Mucosa of descending colon (tissue), 3 donors: Measurements from ENCODE around the gene THRA. TPM values are rescaled to one million over a fixed set of nuclear protein-coding genes. Genes with fewer than 3 reads are reported as not detected.

Source experiments
- ATAC-seq: fragments of 200-7000 bp; cut with Tn5 transposase; one replicate; pipeline ENCODE4 v1.9.1; 2020; ENCODE audit warnings: mild to moderate bottlenecking, moderate library complexity
- DNase-seq, 3 donors: peaks; one replicate each; pipeline ENCODE4 v3.0.0-alpha.2; 2020
- H3K36me3 ChIP-seq: fragments of 200-600 bp; one replicate; pipeline ENCODE4 v1.8.0; 2021; ENCODE audit warnings: low read depth, mild to moderate bottlenecking
- H3K4me1 ChIP-seq: fragments of 200-600 bp; one replicate; pipeline ENCODE4 v1.8.0; 2021; ENCODE audit warnings: low read depth, mild to moderate bottlenecking
- H3K4me3 ChIP-seq: fragments of 200-600 bp; one replicate; pipeline ENCODE4 v1.8.0; 2021; ENCODE audit warnings: mild to moderate bottlenecking
- H3K9me3 ChIP-seq: fragments of 200-600 bp; one replicate; pipeline ENCODE4 v1.8.0; 2021; ENCODE audit warnings: mild to moderate bottlenecking
- CTCF ChIP-seq: fragments of 200-600 bp; IDR thresholded peaks from one replicate; pipeline ENCODE4 v1.8.0; 2022; ENCODE audit warnings: antibody characterized with exemption, mild to moderate bottlenecking
- intact Hi-C, 2 donors: fragments of 100-400 bp; cut with DNase I in 1 of 2; cut with micrococcal nuclease in 1 of 2; formaldehyde crosslinking; loops; one replicate each; pipeline versions ENCODE4 v1.11.0 to v1.11.1; 2022; cut with DNase I, micrococcal nuclease
- total RNA-seq, 3 donors: library from RNA; stranded (reverse); fragmentation: NEBNext Ultra II Directional in 2 of 3; extraction: Animal tissue kit (Norgen Biotek cat#: 25700) in 2 of 3; gene quantifications; one replicate each; pipeline versions ENCODE4 v1.2.1 to v1.2.4, GENCODE V29; 2021 to 2023
- donor health status: DM: no; HTN: no; CAD: no; lungs with moderate emphysema.
- donor health status: DM: no; HTN: no; CAD: no.
- donor health status: DM: no; HTN: yes; CAD: no.

Gene THRA
- total RNA-seq, 3 donors from 2014 or later, result 56.8 to 114 (median 60.0) TPM

- intact Hi-C loops, result no loop called here
- Histone ChIP-seq H3K9me3 (no peaks in the 10 kb centered on the region), H3K4me3 (peak overlapping the region; percentile 66), H3K4me1 (peaks cover 16% of the 10 kb centered on the region), H3K36me3 (no peaks in the 10 kb centered on the region)
- ATAC-seq (peak; percentile 35), DNase-seq (peak in 2 of 3 donors; percentile 64 to 68)
- no peak for TF ChIP-seq CTCF
Observed at GRCh38 chr17:40122999-40123810, 60.4 kb downstream of the THRA start.

DNA sequence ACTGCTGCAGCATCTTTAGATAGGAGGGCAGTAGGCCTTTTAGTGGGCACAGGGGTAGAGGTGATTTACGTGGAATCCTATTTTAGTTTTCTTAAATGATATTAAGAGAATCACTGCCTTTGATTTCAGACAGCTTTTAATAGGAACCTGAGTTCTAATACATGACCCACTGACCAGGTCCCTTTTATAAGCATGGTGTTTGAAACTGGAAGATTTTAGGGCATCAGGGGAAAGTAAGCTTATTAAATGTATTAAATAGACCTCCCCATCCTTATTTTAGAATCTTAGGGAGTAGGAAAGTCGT, 61.0 kb downstream of the THRA start:
- no peak for TF ChIP-seq CTCF
- ATAC-seq, result no peak
- intact Hi-C loops, result no loop called here
- peaks cover 16% of the 10 kb centered on the region for H3K4me1 ChIP-seq
- H3K4me3 ChIP-seq, result peak overlapping the region; percentile 66
- peaks cover 3% of the 10 kb centered on the region for H3K36me3 ChIP-seq
- H3K9me3 ChIP-seq, result no peaks in the 10 kb centered on the region
- DNase-seq, result no peak

GRCh38 chr17:40124279-40125141, 61.7 kb downstream of the THRA start:
- Histone ChIP-seq H3K4me3 (no peak overlapping the region), H3K9me3 (no peaks in the 10 kb centered on the region), H3K36me3 (peaks cover 5% of the 10 kb centered on the region), H3K4me1 (peaks cover 16% of the 10 kb centered on the region)
- intact Hi-C loops, result no loop called here
- peak; percentile 2 for ATAC-seq
- no peak for TF ChIP-seq CTCF
- peak in 1 of 3 donors; percentile 29 for DNase-seq

GRCh38 chr17:40129498-40129897, 66.7 kb downstream of the THRA start:
- intact Hi-C loops, result no loop called here
- H3K9me3 ChIP-seq, result no peaks in the 10 kb centered on the region
- H3K4me1 ChIP-seq, result peaks cover 15% of the 10 kb centered on the region
- TF ChIP-seq CTCF, result no peak
- DNase-seq (no peak), ATAC-seq (no peak)
- H3K36me3 ChIP-seq, result peaks cover 5% of the 10 kb centered on the region
- H3K4me3 ChIP-seq, result no peak overlapping the region

GRCh38 chr17:40130352-40131042, 67.7 kb downstream of the THRA start:
- H3K4me1 ChIP-seq, result peaks cover 11% of the 10 kb centered on the region
- intact Hi-C loops, result no loop called here
- peaks cover 5% of the 10 kb centered on the region for H3K36me3 ChIP-seq
- peak in 1 of 3 donors; percentile 25 for DNase-seq
- no peak for TF ChIP-seq CTCF
- H3K9me3 ChIP-seq, result no peaks in the 10 kb centered on the region
- ATAC-seq, result peak; percentile 29
- no peak overlapping the region for H3K4me3 ChIP-seq
